Skeletal muscle satellite cell (primary cell): Measurements from ENCODE around the gene NBPF3.

Experiments used
- H3K27me3 ChIP-seq: 2 replicates; pipeline ENCODE4 v1.7.0; 2013; ENCODE audit warnings: low read length; ENCODE audit not compliant: control insufficient read depth, insufficient read depth
- H3K36me3 ChIP-seq: 2 replicates; pipeline ENCODE4 v1.7.0; 2013; ENCODE audit warnings: mild to moderate bottlenecking, control low read depth, low read length; ENCODE audit not compliant: insufficient read depth
- H3K4me1 ChIP-seq: 2 replicates; pipeline ENCODE4 v1.7.0; 2013; ENCODE audit warnings: low read length; ENCODE audit not compliant: control insufficient read depth, insufficient read depth
- H3K4me2 ChIP-seq: 2 replicates; pipeline ENCODE4 v1.7.0; 2013; ENCODE audit warnings: mild to moderate bottlenecking, low read length
- H3K4me3 ChIP-seq: 2 replicates; pipeline ENCODE4 v1.7.0; 2013; ENCODE audit warnings: low read length
- H3K9ac ChIP-seq: 2 replicates; pipeline ENCODE4 v1.7.0; 2013; ENCODE audit warnings: mild to moderate bottlenecking, low read depth, low read length, moderate library complexity
- H3K9me3 ChIP-seq: replicated peaks from 2 replicates; pipeline ENCODE4 v1.7.0; 2013; ENCODE audit warnings: mild to moderate bottlenecking, control low read depth, low read length

NBPF3 gene

GRCh38 chr1:21497466-21498061 is 57.6 kb downstream of the NBPF3 start:
- no peak overlapping the region for H3K4me3 ChIP-seq
- peaks cover 27% of the 10 kb centered on the region for H3K27me3 ChIP-seq
- H3K9me3 ChIP-seq, result no peaks in the 10 kb centered on the region
- H3K4me2 ChIP-seq, result no peak overlapping the region
- H3K9ac ChIP-seq, result no peak overlapping the region
- no peaks in the 10 kb centered on the region for H3K36me3 ChIP-seq
- no peaks in the 10 kb centered on the region for H3K4me1 ChIP-seq

- H3K27me3 ChIP-seq, result peaks cover 28% of the 10 kb centered on the region
- no peak overlapping the region for H3K4me2 ChIP-seq
- H3K4me1 ChIP-seq, result no peaks in the 10 kb centered on the region
- H3K9me3 ChIP-seq, result no peaks in the 10 kb centered on the region
- H3K9ac ChIP-seq, result no peak overlapping the region
- H3K4me3 ChIP-seq, result no peak overlapping the region
- no peaks in the 10 kb centered on the region for H3K36me3 ChIP-seq
These were observed 59.5 kb downstream of the NBPF3 start for GRCh38 chr1:21499283-21499950.

- H3K4me3 ChIP-seq, result no peak overlapping the region
- H3K4me2 ChIP-seq, result no peak overlapping the region
- no peak overlapping the region for H3K9ac ChIP-seq
- peaks cover 6% of the 10 kb centered on the region for H3K4me1 ChIP-seq
- no peaks in the 10 kb centered on the region for H3K9me3 ChIP-seq
- H3K36me3 ChIP-seq, result no peaks in the 10 kb centered on the region
- H3K27me3 ChIP-seq, result peaks cover 8% of the 10 kb centered on the region
These were observed 63.9 kb downstream of the NBPF3 start for GRCh38 chr1:21503706-21504377.

GRCh38 chr1:21506804-21507203 is 66.9 kb downstream of the NBPF3 start:
- H3K4me1 ChIP-seq, result peaks cover 32% of the 10 kb centered on the region
- H3K4me2 ChIP-seq, result no peak overlapping the region
- H3K4me3 ChIP-seq, result no peak overlapping the region
- no peaks in the 10 kb centered on the region for H3K36me3 ChIP-seq
- H3K9me3 ChIP-seq, result no peaks in the 10 kb centered on the region
- H3K9ac ChIP-seq, result no peak overlapping the region
- peaks cover 3% of the 10 kb centered on the region for H3K27me3 ChIP-seq

- H3K9me3 ChIP-seq, result no peaks in the 10 kb centered on the region
- peaks cover 39% of the 10 kb centered on the region for H3K4me1 ChIP-seq
- no peaks in the 10 kb centered on the region for H3K36me3 ChIP-seq
- no peak overlapping the region for H3K4me2 ChIP-seq
- no peak overlapping the region for H3K4me3 ChIP-seq
- H3K27me3 ChIP-seq, result peaks cover 3% of the 10 kb centered on the region
- no peak overlapping the region for H3K9ac ChIP-seq
These were observed 67.8 kb downstream of the NBPF3 start for GRCh38 chr1:21507511-21508270.

GRCh38 chr1:21508580-21509350 is 68.8 kb downstream of the NBPF3 start:
- Histone ChIP-seq H3K4me1 (peaks cover 40% of the 10 kb centered on the region), H3K4me3 (peak overlapping the region; percentile 71), H3K9ac (peak overlapping the region; percentile 81), H3K4me2 (peak overlapping the region; percentile 95), H3K27me3 (peaks cover 3% of the 10 kb centered on the region), H3K9me3 (no peaks in the 10 kb centered on the region), H3K36me3 (no peaks in the 10 kb centered on the region)

- H3K9me3 ChIP-seq, result no peaks in the 10 kb centered on the region
- H3K4me3 ChIP-seq, result peak within 1 kb of the TSS; percentile 79
- peaks cover 40% of the 10 kb centered on the region for H3K4me1 ChIP-seq
- H3K36me3 ChIP-seq, result no peaks in the 10 kb centered on the region
- peak within 1 kb of the TSS; percentile 95 for H3K4me2 ChIP-seq
- no peaks in the 10 kb centered on the region for H3K27me3 ChIP-seq
- peak within 1 kb of the TSS; percentile 81 for H3K9ac ChIP-seq
These were observed 69.6 kb downstream of the NBPF3 start, which contains the start of gene ALPL for GRCh38 chr1:21509351-21510112. ALPL (plus strand) TSS chr1:21509423; CDS start chr1:21554082, 44,659 bp downstream.

GRCh38 chr1:21510113-21510493 is 70.2 kb downstream of the NBPF3 start:
- peaks cover 40% of the 10 kb centered on the region for H3K4me1 ChIP-seq
- H3K4me2 ChIP-seq, result peak overlapping the region; percentile 86
- H3K4me3 ChIP-seq, result peak overlapping the region; percentile 79
- H3K27me3 ChIP-seq, result no peaks in the 10 kb centered on the region
- peak overlapping the region; percentile 71 for H3K9ac ChIP-seq
- no peaks in the 10 kb centered on the region for H3K9me3 ChIP-seq
- no peaks in the 10 kb centered on the region for H3K36me3 ChIP-seq

GRCh38 chr1:21510885-21511578 is 71.1 kb downstream of the NBPF3 start:
- H3K27me3 ChIP-seq, result no peaks in the 10 kb centered on the region
- H3K4me3 ChIP-seq, result peak overlapping the region; percentile 79
- no peaks in the 10 kb centered on the region for H3K36me3 ChIP-seq
- H3K4me2 ChIP-seq, result peak overlapping the region; percentile 86
- peak overlapping the region; percentile 71 for H3K9ac ChIP-seq
- H3K4me1 ChIP-seq, result peaks cover 40% of the 10 kb centered on the region
- H3K9me3 ChIP-seq, result no peaks in the 10 kb centered on the region
